CD14-positive monocyte (primary cell): ENCODE measurements around the gene AFF3. TPM values are rescaled to one million over a fixed set of nuclear protein-coding genes. Genes with fewer than 3 reads are reported as not detected.

ENCODE experiments used
- DNase-seq, 3 donors: peaks; one replicate each; pipeline ENCODE4 v3.0.0-alpha.2; 2011 to 2022
- H2AFZ ChIP-seq: 2 replicates; pipeline ENCODE4 v1.6.0; 2012; ENCODE audit warnings: mild to moderate bottlenecking, low read depth, low read length, inconsistent platforms; ENCODE audit not compliant: insufficient read depth, poor library complexity, severe bottlenecking
- H3K27ac ChIP-seq, 2 donors: 1 replicate in 1 of 2; 2 replicates in 1 of 2; pipeline ENCODE4 v1.5.1; 2012 to 2013; ENCODE audit warnings: low read length in 2 of 2, control low read depth in 1 of 2, inconsistent platforms in 1 of 2, low read depth in 1 of 2, mild to moderate bottlenecking in 1 of 2
- H3K27me3 ChIP-seq, 2 donors: one replicate each; pipeline versions ENCODE4 v1.6.0 to v1.6.1; 2011 to 2013; ENCODE audit warnings: low read length in 2 of 2; ENCODE audit not compliant: control insufficient read depth in 2 of 2, insufficient read depth in 2 of 2
- H3K36me3 ChIP-seq, 2 donors: replicated peaks in 1 of 2; 1 replicate in 1 of 2; 2 replicates in 1 of 2; pipeline versions ENCODE4 v1.5.1 to v1.6.1; 2012 to 2013; ENCODE audit warnings: low read length in 2 of 2, control low read depth in 1 of 2, inconsistent platforms in 1 of 2, mild to moderate bottlenecking in 1 of 2; ENCODE audit not compliant: insufficient read depth in 2 of 2, control insufficient read depth in 1 of 2
- H3K4me1 ChIP-seq, 2 donors: 1 replicate in 1 of 2; 2 replicates in 1 of 2; pipeline versions ENCODE4 v1.5.1 to v1.6.1; 2012 to 2013; ENCODE audit warnings: low read length in 2 of 2, control low read depth in 1 of 2, inconsistent platforms in 1 of 2, mild to moderate bottlenecking in 1 of 2, moderate library complexity in 1 of 2; ENCODE audit not compliant: insufficient read depth in 2 of 2, control insufficient read depth in 1 of 2
- H3K4me2 ChIP-seq: replicated peaks from 2 replicates; pipeline ENCODE3; 2012; ENCODE audit warnings: low read length, moderate library complexity, mild to moderate bottlenecking; ENCODE audit not compliant: poor library complexity, severe bottlenecking; ENCODE audit errors: extremely low read depth
- H3K4me3 ChIP-seq, 3 experiments: fragments of 200-600 bp in 1 of 3; sonication (generic) in 1 of 3; replicated peaks in 1 of 3; 1 replicate in 2 of 3; 2 replicates in 1 of 3; pipeline ENCODE4 v1.5.1; 2011 to 2013; ENCODE audit warnings: low read length in 3 of 3, mild to moderate bottlenecking in 3 of 3, control low read depth in 2 of 3, low read depth in 2 of 3, inconsistent platforms in 1 of 3, moderate library complexity in 1 of 3
- H3K79me2 ChIP-seq: 2 replicates; pipeline ENCODE4 v1.6.0; 2012; ENCODE audit warnings: mild to moderate bottlenecking, control low read depth, inconsistent platforms, low read length, moderate library complexity; ENCODE audit not compliant: insufficient read depth
- H3K9ac ChIP-seq: 2 replicates; pipeline ENCODE4 v1.6.0; 2017; ENCODE audit warnings: low read length, mild to moderate bottlenecking; ENCODE audit not compliant: insufficient read depth, poor library complexity, severe bottlenecking
- H3K9me3 ChIP-seq, 2 donors: replicated peaks in 1 of 2; 1 replicate in 1 of 2; 2 replicates in 1 of 2; pipeline versions ENCODE4 v1.5.1 to v1.6.1; 2012 to 2013; ENCODE audit warnings: low read length in 2 of 2, control low read depth in 1 of 2; ENCODE audit not compliant: control insufficient read depth in 1 of 2, insufficient read depth in 1 of 2
- H4K20me1 ChIP-seq: 2 replicates; pipeline ENCODE4 v1.6.0; 2012; ENCODE audit warnings: mild to moderate bottlenecking, low read length, control low read depth, moderate library complexity; ENCODE audit not compliant: insufficient read depth
- H3K27ac Mint-ChIP-seq, 7 donors: one replicate each; pipeline ENCODE4 v1.8.0; 2020; ENCODE audit warnings: mild to moderate bottlenecking in 7 of 7, mixed read lengths in 7 of 7, moderate library complexity in 6 of 7, inconsistent platforms in 2 of 7
- H3K27me3 Mint-ChIP-seq, 3 donors: one replicate each; pipeline ENCODE4 v1.8.0; 2021 to 2022; ENCODE audit warnings: low read depth in 3 of 3, mild to moderate bottlenecking in 3 of 3, mixed read lengths in 3 of 3, moderate library complexity in 3 of 3, inconsistent platforms in 1 of 3
- H3K36me3 Mint-ChIP-seq, 2 donors: one replicate each; pipeline ENCODE4 v1.8.0; 2020; ENCODE audit warnings: mixed read lengths in 2 of 2, inconsistent platforms in 1 of 2, mild to moderate bottlenecking in 1 of 2
- H3K4me1 Mint-ChIP-seq: one replicate; pipeline ENCODE4 v1.8.0; 2020; ENCODE audit warnings: mild to moderate bottlenecking, mixed read lengths
- H3K4me3 Mint-ChIP-seq, 2 donors: one replicate each; pipeline ENCODE4 v1.8.0; 2020; ENCODE audit warnings: mild to moderate bottlenecking in 2 of 2, mixed read lengths in 2 of 2, moderate library complexity in 1 of 2
- H3K9me3 Mint-ChIP-seq, 7 donors: one replicate each; pipeline ENCODE4 v1.8.0; 2020 to 2022; ENCODE audit warnings: mixed read lengths in 7 of 7, mild to moderate bottlenecking in 6 of 7, moderate library complexity in 6 of 7, inconsistent platforms in 2 of 7
- CTCF ChIP-seq: fragments of 200-600 bp; IDR thresholded peaks from one replicate; pipeline ENCODE4 v1.8.0; 2022; ENCODE audit warnings: antibody characterized with exemption, mild to moderate bottlenecking
- WGBS: methylation state at CpG from one replicate; pipeline ENCODE4 v1.1.5; 2013; ENCODE audit warnings: missing lambda C conversion rate; ENCODE audit not compliant: insufficient coverage; 5-methylcytosine and 5-hydroxymethylcytosine counted together
- intact Hi-C, 2 donors: fragments of 100-400 bp; cut with micrococcal nuclease; formaldehyde crosslinking; loops; one replicate each; pipeline versions ENCODE4 v1.15.0 to v1.15.1; 2023
- polyA plus RNA-seq, 3 donors: library from polyadenylated mRNA; depleted of rRNA in 1 of 3; unstranded in 2 of 3; stranded (reverse) in 1 of 3; fragments of 300-500 nt in 2 of 3; fragments of >200 nt in 1 of 3; fragmentation: Illumina TruSeq in 2 of 3; gene quantifications; 1 replicate in 2 of 3; 2 replicates in 1 of 3; pipeline ENCODE4 v1.2.3, GENCODE V29; 2012 to 2021

AFF3 gene
- polyA plus RNA-seq, 3 donors, result 0.17 to 4.1 (median 0.49) TPM

GRCh38 chr2:100185105-100185504 lies 42.7 kb upstream of the AFF3 start:
- H3K9me3 ChIP-seq, result no peaks in the 10 kb centered on the region
- H3K4me2 ChIP-seq, result peak overlapping the region; percentile 8
- H3K4me1 ChIP-seq, result peaks cover 38 to 41% of the 10 kb centered on the region in 2 donors
- Mint-ChIP-seq H3K4me3 (no peak overlapping the region), H3K4me1 (peaks cover 47% of the 10 kb centered on the region), H3K27ac (peak overlapping the region; percentile 75 to 91 (median 87)), H3K36me3 (no peaks in the 10 kb centered on the region), H3K27me3 (no peaks in the 10 kb centered on the region), H3K9me3 (peaks cover 0 to 2% (median 0%) of the 10 kb centered on the region in 7 donors)
- peak in 1 of 3 donors; percentile 7 for DNase-seq
- peak overlapping the region in 1 of 3 experiments; percentile 12 for H3K4me3 ChIP-seq
- TF ChIP-seq CTCF, result no peak
- intact Hi-C loops, result loop anchor here in 1 of 2 donors (2.0 to 5.0 kb wide), 2 partner anchors 20 to 57 kb away; no protein-coding TSS in a partner anchor
- no peaks in the 10 kb centered on the region for H4K20me1 ChIP-seq
- WGBS, result 75% methylated on average over 2 of the region's 3 CpGs
- H3K27ac ChIP-seq, result peak overlapping the region; percentile 48 to 71
- no peaks in the 10 kb centered on the region for H3K27me3 ChIP-seq
- H3K9ac ChIP-seq, result no peak overlapping the region
- H2AFZ ChIP-seq, result peak overlapping the region; percentile 16
- H3K79me2 ChIP-seq, result no peaks in the 10 kb centered on the region
- no peaks in the 10 kb centered on the region for H3K36me3 ChIP-seq

GRCh38 chr2:100184055-100184737 lies 41.8 kb upstream of the AFF3 start:
- Mint-ChIP-seq H3K4me1 (peaks cover 47% of the 10 kb centered on the region), H3K27me3 (no peaks in the 10 kb centered on the region), H3K4me3 (no peak overlapping the region), H3K36me3 (no peaks in the 10 kb centered on the region), H3K27ac (peak overlapping the region; percentile 75 to 91 (median 87)), H3K9me3 (peaks cover 0 to 2% (median 0%) of the 10 kb centered on the region in 7 donors)
- Histone ChIP-seq H3K9ac (no peak overlapping the region), H3K4me2 (peak overlapping the region; percentile 8), H2AFZ (peak overlapping the region; percentile 16), H3K27ac (peak overlapping the region; percentile 48 to 71), H3K27me3 (no peaks in the 10 kb centered on the region), H3K4me3 (peak overlapping the region in 1 of 3 experiments; percentile 12), H3K4me1 (peaks cover 38 to 41% of the 10 kb centered on the region in 2 donors), H3K79me2 (no peaks in the 10 kb centered on the region), H3K9me3 (no peaks in the 10 kb centered on the region), H4K20me1 (no peaks in the 10 kb centered on the region), H3K36me3 (no peaks in the 10 kb centered on the region)
- DNase-seq, result peak; percentile 76 to 90 (median 77)
- intact Hi-C loops, result loop anchor here in 1 of 2 donors (2.0 kb wide), 1 partner anchor 21 kb away; no protein-coding TSS in a partner anchor
- 76% methylated on average over 3 of the region's 4 CpGs for WGBS
- TF ChIP-seq CTCF, result no peak
